ENCODE measurements around the gene CABCOCO1.

GRCh38 chr10:61617586-61617985 is 45.1 kb upstream of the CABCOCO1 start:
- TF ChIP-seq POLR2A (IDR thresholded peaks at IDR 0.05), result no peak
- no peak for TF ChIP-seq CTCF (IDR thresholded peaks at IDR 0.05)

All from body of pancreas (tissue), 4 donors.